ENCODE results near the gene PAQR3.

- TF ChIP-seq EZH2 (IDR thresholded peaks at IDR 0.05; ENCODE audit: low read depth, unreplicated experiment) (no peak), CREB1 (CRISPR knock-in tag; IDR thresholded peaks at IDR 0.05; ENCODE audit: low read depth) (no peak), EZH2phosphoT487 (IDR thresholded peaks at IDR 0.05; ENCODE audit: unreplicated experiment) (no peak), POLR2AphosphoS5 (IDR thresholded peaks at IDR 0.05; ENCODE audit: low read depth) (no peak), ETS1 (IDR thresholded peaks at IDR 0.05) (no peak)
- TF ChIP-seq, protein P1, sequence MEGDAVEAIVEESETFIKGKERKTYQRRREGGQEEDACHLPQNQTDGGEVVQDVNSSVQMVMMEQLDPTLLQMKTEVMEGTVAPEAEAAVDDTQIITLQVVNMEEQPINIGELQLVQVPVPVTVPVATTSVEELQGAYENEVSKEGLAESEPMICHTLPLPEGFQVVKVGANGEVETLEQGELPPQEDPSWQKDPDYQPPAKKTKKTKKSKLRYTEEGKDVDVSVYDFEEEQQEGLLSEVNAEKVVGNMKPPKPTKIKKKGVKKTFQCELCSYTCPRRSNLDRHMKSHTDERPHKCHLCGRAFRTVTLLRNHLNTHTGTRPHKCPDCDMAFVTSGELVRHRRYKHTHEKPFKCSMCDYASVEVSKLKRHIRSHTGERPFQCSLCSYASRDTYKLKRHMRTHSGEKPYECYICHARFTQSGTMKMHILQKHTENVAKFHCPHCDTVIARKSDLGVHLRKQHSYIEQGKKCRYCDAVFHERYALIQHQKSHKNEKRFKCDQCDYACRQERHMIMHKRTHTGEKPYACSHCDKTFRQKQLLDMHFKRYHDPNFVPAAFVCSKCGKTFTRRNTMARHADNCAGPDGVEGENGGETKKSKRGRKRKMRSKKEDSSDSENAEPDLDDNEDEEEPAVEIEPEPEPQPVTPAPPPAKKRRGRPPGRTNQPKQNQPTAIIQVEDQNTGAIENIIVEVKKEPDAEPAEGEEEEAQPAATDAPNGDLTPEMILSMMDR (conservative IDR thresholded peaks at IDR 0.05; ENCODE audit: low read depth in 2 of 2): no peak
These were observed 49.3 kb downstream of the PAQR3 start for GRCh38 chr4:78889955-78890354.

Measured in GM23338 (cell line).